Measurements from ENCODE around the gene POLG.

GRCh38 chr15:89333011-89333860 is 1.4 kb downstream of the POLG start:
- TF ChIP-seq, protein P1, sequence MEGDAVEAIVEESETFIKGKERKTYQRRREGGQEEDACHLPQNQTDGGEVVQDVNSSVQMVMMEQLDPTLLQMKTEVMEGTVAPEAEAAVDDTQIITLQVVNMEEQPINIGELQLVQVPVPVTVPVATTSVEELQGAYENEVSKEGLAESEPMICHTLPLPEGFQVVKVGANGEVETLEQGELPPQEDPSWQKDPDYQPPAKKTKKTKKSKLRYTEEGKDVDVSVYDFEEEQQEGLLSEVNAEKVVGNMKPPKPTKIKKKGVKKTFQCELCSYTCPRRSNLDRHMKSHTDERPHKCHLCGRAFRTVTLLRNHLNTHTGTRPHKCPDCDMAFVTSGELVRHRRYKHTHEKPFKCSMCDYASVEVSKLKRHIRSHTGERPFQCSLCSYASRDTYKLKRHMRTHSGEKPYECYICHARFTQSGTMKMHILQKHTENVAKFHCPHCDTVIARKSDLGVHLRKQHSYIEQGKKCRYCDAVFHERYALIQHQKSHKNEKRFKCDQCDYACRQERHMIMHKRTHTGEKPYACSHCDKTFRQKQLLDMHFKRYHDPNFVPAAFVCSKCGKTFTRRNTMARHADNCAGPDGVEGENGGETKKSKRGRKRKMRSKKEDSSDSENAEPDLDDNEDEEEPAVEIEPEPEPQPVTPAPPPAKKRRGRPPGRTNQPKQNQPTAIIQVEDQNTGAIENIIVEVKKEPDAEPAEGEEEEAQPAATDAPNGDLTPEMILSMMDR (IDR thresholded peaks at IDR 0.05): no peak
- TF ChIP-seq POLR2AphosphoS5 (IDR thresholded peaks at IDR 0.05): no peak
